HepG2 (cell line): ENCODE results near the gene MOB4. TPM values are rescaled to one million over a fixed set of nuclear protein-coding genes. Genes with fewer than 3 reads are reported as not detected.
"Not testable (repeated sequence)": the region's sequence is repeated elsewhere in the genome, so short reads cannot be mapped to it uniquely, and the experiment has no call there.

Source experiments
- ATAC-seq: fragments of 200-7000 bp; cut with Tn5 transposase; 3 replicates; pipeline ENCODE4 v1.9.1; 2020; ENCODE audit warnings: mild to moderate bottlenecking, moderate library complexity
- BruUV-seq: library from RNA; stranded (reverse); fragments of 400-500 nt; replicated peaks from 2 replicates; lab custom pipeline; 2021; lab: Mats Ljungman, UMichigan
- CTCF ChIA-PET: fragments of 300-600 bp; formaldehyde crosslinking; extraction: SDS; loops from one replicate; lab custom pipeline; 2021; ENCODE audit warnings: low total read pairs, inconsistent platforms, low intra/inter-chr PET ratio; lab: Yijun Ruan, JAX
- POLR2A ChIA-PET: fragments of 350-600 bp; sonication (Branson Sonifier 250); formaldehyde crosslinking; loops from one replicate; lab custom pipeline; 2020; ENCODE audit warnings: antibody characterized with exemption, inconsistent platforms; lab: Yijun Ruan, JAX
- DNase-seq: peaks from one replicate; pipeline ENCODE4 v3.0.0-alpha.2; 2015; ENCODE audit warnings: low spot score
- FAIRE-seq: peaks from 3 replicates; lab custom pipeline; 2011; peaks lifted over from hg19 to GRCh38; lab: Jason Lieb, UNC
- H2AFZ ChIP-seq: one replicate; pipeline ENCODE4 v1.6.1; 2011; ENCODE audit warnings: low read length, inconsistent platforms
- H3K27ac ChIP-seq: fragments of 300-600 bp; 3 replicates; pipeline ENCODE4 v1.8.0; 2011; ENCODE audit warnings: mixed run types, mild to moderate bottlenecking, mixed read lengths, low read length, inconsistent platforms; ENCODE audit not compliant: insufficient read depth; ENCODE audit errors: extremely low read length
- H3K27me3 ChIP-seq, 2 experiments: fragments of 200-600 bp in 1 of 2; 2 replicates in 1 of 2; 3 replicates in 1 of 2; pipeline versions ENCODE4 v1.6.0 to v1.8.0; 2011; ENCODE audit warnings: low read length in 2 of 2, mild to moderate bottlenecking in 2 of 2, moderate library complexity in 2 of 2, inconsistent platforms in 1 of 2; ENCODE audit not compliant: insufficient read depth in 2 of 2, control insufficient read depth in 1 of 2
- H3K36me3 ChIP-seq, 2 experiments: fragments of 200-600 bp in 1 of 2; replicated peaks in 1 of 2; 2 replicates in 1 of 2; 3 replicates in 1 of 2; pipeline versions ENCODE4 v1.5.1 to v1.8.0; 2011; ENCODE audit warnings: low read length in 2 of 2, inconsistent platforms in 1 of 2; ENCODE audit not compliant: insufficient read depth in 2 of 2, control insufficient read depth in 1 of 2
- H3K4me1 ChIP-seq: 2 replicates; pipeline ENCODE4 v1.5.1; 2012; ENCODE audit warnings: low read length, inconsistent platforms; ENCODE audit not compliant: insufficient read depth
- H3K4me2 ChIP-seq: 2 replicates; pipeline ENCODE4 v1.6.0; 2011; ENCODE audit warnings: low read depth, low read length, inconsistent platforms
- H3K4me3 ChIP-seq, 3 experiments: fragments of 200-600 bp in 1 of 3; sonication (generic), shearing (Covaris generic) in 1 of 3; replicated peaks in 1 of 3; 2 replicates each; pipeline ENCODE4 v1.5.1; 2011 to 2016; ENCODE audit warnings: low read length in 3 of 3, inconsistent platforms in 2 of 3, low read depth in 2 of 3, mild to moderate bottlenecking in 2 of 3, control low read depth in 1 of 3, mixed read lengths in 1 of 3; ENCODE audit not compliant: insufficient read depth in 1 of 3
- H3K79me2 ChIP-seq: one replicate; pipeline ENCODE4 v1.6.1; 2011; ENCODE audit warnings: low read length, inconsistent platforms; ENCODE audit not compliant: insufficient read depth
- H3K9ac ChIP-seq: 2 replicates; pipeline ENCODE4 v1.6.0; 2011; ENCODE audit warnings: mild to moderate bottlenecking, low read depth, low read length, inconsistent platforms; ENCODE audit not compliant: insufficient read depth
- H3K9me3 ChIP-seq: 2 replicates; pipeline ENCODE4 v1.5.1; 2012; ENCODE audit warnings: mild to moderate bottlenecking, low read length
- H4K20me1 ChIP-seq: 2 replicates; pipeline ENCODE4 v1.6.0; 2011; ENCODE audit warnings: inconsistent platforms, mild to moderate bottlenecking, low read length, moderate library complexity; ENCODE audit not compliant: insufficient read depth
- DNMT1 ChIP-seq: sonication (generic); formaldehyde crosslinking; IDR thresholded peaks from 2 replicates; pipeline ENCODE4 v1.5.1; 2020; ENCODE audit warnings: mild to moderate bottlenecking, missing genetic modification reagents
- FOXJ3 ChIP-seq: sonication (generic); formaldehyde crosslinking; IDR thresholded peaks from 2 replicates; pipeline ENCODE4 v1.4.0; 2020; ENCODE audit warnings: missing genetic modification reagents, mild to moderate bottlenecking, borderline replicate concordance
- KDM2A ChIP-seq: sonication (generic); formaldehyde crosslinking; IDR thresholded peaks from 2 replicates; pipeline ENCODE4 v1.4.0; 2020; ENCODE audit warnings: low read depth, missing genetic modification reagents, borderline replicate concordance
- KDM3A ChIP-seq: IDR thresholded peaks from 2 replicates; pipeline ENCODE4 v1.6.1; 2018; ENCODE audit warnings: low read depth, missing compliant biosample characterization
- MTA3 ChIP-seq: sonication (generic); formaldehyde crosslinking; IDR thresholded peaks from 2 replicates; pipeline ENCODE4 v1.4.0; 2020; ENCODE audit warnings: missing genetic modification reagents
- PAF1 ChIP-seq: IDR thresholded peaks from 2 replicates; pipeline ENCODE4 v1.6.1; 2016; ENCODE audit warnings: missing genetic modification reagents, missing compliant biosample characterization
- RBFOX2 ChIP-seq: fragments of 200-400 bp; formaldehyde crosslinking; IDR thresholded peaks from 2 replicates; pipeline ENCODE4 v1.6.1; 2017; ENCODE audit warnings: low read depth, mild to moderate bottlenecking, low read length
- RBM22 ChIP-seq: fragments of 200-400 bp; formaldehyde crosslinking; optimal IDR thresholded peaks from 2 replicates; pipeline ENCODE3; 2017; ENCODE audit warnings: mild to moderate bottlenecking, low read length, moderate library complexity
- ZNF501 ChIP-seq: sonication (generic); formaldehyde crosslinking; IDR thresholded peaks from 2 replicates; pipeline ENCODE4 v1.5.1; 2020; ENCODE audit warnings: mild to moderate bottlenecking, moderate library complexity, missing genetic modification reagents
- WGBS: methylation state at CpG from one replicate; pipeline ENCODE4 v1.1.6; 2017; ENCODE audit warnings: low lambda C conversion rate; 5-methylcytosine and 5-hydroxymethylcytosine counted together
- in situ Hi-C: cut with HindIII; loops from 2 replicates; pipeline ENCODE4 v1.10.0; 2017; ENCODE audit warnings: low pct_unique_long_range_greater_than_20kb; ENCODE audit not compliant: extremely low pct_ligation_motif_present
- intact Hi-C: fragments of 100-400 bp; cut with micrococcal nuclease; formaldehyde crosslinking; loops from one replicate; pipeline ENCODE4 v1.10.0; 2022; ENCODE audit not compliant: unreplicated experiment
- polyA plus RNA-seq, 8 experiments: library from polyadenylated mRNA; depleted of rRNA in 3 of 8; stranded (reverse) in 7 of 8; unstranded in 1 of 8; fragments of >200 nt; fragmentation: Illumina TruSeq in 4 of 8; extraction: Trizol in 4 of 8; gene quantifications; 2 replicates each; pipeline versions ENCODE4 v1.2.1 to v1.2.3, GENCODE V29; 2011 to 2016; ENCODE audit warnings: low read depth in 4 of 8, missing spikeins in 1 of 8, mixed read lengths in 1 of 8; ENCODE audit not compliant: insufficient read depth in 1 of 8
- total RNA-seq, 5 experiments: library from RNA; depleted of rRNA; stranded (reverse); fragments of >200 nt; fragmentation: Illumina TruSeq; extraction: Trizol; gene quantifications; 2 replicates each; pipeline ENCODE4 v1.2.3, GENCODE V29; 2016; ENCODE audit warnings: low read depth in 1 of 5
- TF ChIP-seq, protein P1 (sequence below): IDR thresholded peaks from 2 replicates; pipeline ENCODE4 v1.6.1; 2016; ENCODE audit warnings: mild to moderate bottlenecking
- TF ChIP-seq, protein P2 (sequence below): sonication (generic); formaldehyde crosslinking; IDR thresholded peaks from 2 replicates; pipeline ENCODE4 v1.4.0; 2020; ENCODE audit warnings: missing genetic modification reagents, borderline replicate concordance

Gene MOB4
- total and polyA plus RNA-seq, 2 of the 13 experiments (the other 11 are each of a cell fraction or from before 2014, with no cell fraction given): 35.7 to 38.6 TPM

DNA sequence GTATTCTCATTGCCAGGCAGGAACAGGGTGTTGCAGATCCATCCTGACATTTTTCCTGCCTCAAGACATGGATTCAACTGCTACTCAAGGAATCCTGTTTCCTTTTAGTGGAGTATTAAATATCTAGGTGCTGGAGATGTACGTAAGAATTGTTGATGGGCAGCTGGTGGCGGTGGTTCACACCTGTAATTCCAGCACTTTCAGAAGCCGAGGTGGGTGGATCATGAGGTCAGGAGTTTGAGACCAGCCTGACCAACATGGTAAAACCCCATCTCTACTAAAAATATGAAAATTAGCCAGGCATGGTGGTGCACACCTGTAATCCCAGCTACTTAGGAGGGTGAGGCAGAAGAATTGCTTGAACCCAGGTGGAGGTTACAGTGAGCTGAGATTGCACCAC is 31.6 kb upstream of the MOB4 start:
- intact Hi-C loops, in situ Hi-C loops, FAIRE-seq, ATAC-seq, H3K4me3 ChIP-seq, H3K9ac ChIP-seq, H3K4me2 ChIP-seq, H2AFZ ChIP-seq, BruUV-seq, CTCF ChIA-PET, H3K27ac ChIP-seq, DNase-seq, H3K79me2 ChIP-seq, H4K20me1 ChIP-seq, H3K27me3 ChIP-seq: not testable (repeated sequence)
- POLR2A ChIA-PET: interaction anchor here (0.7 to 4.6 kb wide), 11 partner anchors 8 to 129 kb away, joined by 3 to 71 read pairs (median 5); partner anchors contain the start of genes COQ10B, HSPD1, HSPE1 and MOB4
- TF ChIP-seq KDM3A (CRISPR knock-in tag) (0 out of 2 replicates have a peak, but pooled peaks have one; percentile 34), PAF1 (CRISPR knock-in tag) (peak; percentile 81; the same call in 1 of the 2 replicates), RBFOX2 (0 out of 2 replicates have a peak, but pooled peaks have one; percentile 5)
- TF ChIP-seq, protein P1, sequence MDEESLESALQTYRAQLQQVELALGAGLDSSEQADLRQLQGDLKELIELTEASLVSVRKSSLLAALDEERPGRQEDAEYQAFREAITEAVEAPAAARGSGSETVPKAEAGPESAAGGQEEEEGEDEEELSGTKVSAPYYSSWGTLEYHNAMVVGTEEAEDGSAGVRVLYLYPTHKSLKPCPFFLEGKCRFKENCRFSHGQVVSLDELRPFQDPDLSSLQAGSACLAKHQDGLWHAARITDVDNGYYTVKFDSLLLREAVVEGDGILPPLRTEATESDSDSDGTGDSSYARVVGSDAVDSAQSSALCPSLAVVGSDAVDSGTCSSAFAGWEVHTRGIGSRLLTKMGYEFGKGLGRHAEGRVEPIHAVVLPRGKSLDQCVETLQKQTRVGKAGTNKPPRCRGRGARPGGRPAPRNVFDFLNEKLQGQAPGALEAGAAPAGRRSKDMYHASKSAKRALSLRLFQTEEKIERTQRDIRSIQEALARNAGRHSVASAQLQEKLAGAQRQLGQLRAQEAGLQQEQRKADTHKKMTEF (CRISPR knock-in tag): 0 out of 2 replicates have a peak, but pooled peaks have one; percentile 5
- peaks cover 8 to 24% of the 10 kb centered on the region in 2 experiments for H3K36me3 ChIP-seq
- peaks cover 47% of the 10 kb centered on the region for H3K4me1 ChIP-seq
- WGBS: 98% methylated on average over 3 of the region's 3 CpGs
- H3K9me3 ChIP-seq: peaks cover 13% of the 10 kb centered on the region

DNA sequence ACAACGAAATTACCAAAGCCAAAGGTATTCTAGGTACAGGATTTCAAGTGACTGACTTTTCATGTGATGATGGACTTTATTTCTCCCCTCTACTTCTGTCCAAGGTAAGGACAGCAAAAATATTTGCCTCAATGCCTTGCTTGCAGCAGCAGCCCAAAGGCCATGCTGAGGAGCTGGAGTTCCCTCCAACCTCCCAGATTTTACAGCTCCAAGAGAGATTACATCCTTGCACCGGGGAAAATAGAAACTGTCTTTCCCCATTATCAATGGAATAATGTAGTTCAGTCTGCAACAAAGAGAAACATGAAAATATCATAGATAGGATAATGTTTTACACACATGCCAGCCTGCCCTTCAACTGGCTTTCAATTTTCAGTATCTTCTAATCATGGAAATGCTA is 29.7 kb upstream of the MOB4 start:
- ATAC-seq (no peak), DNase-seq (no peak), FAIRE-seq (no peak)
- Histone ChIP-seq H3K4me2 (no peak overlapping the region), H3K9ac (no peak overlapping the region), H4K20me1 (peaks cover 9% of the 10 kb centered on the region), H3K4me3 (no peak overlapping the region), H3K9me3 (peaks cover 13% of the 10 kb centered on the region), H3K27ac (no peak overlapping the region), H2AFZ (no peak overlapping the region), H3K4me1 (peaks cover 38% of the 10 kb centered on the region), H3K36me3 (peaks cover 16 to 43% of the 10 kb centered on the region in 2 experiments), H3K79me2 (peaks cover 13% of the 10 kb centered on the region), H3K27me3 (no peaks in the 10 kb centered on the region)
- in situ Hi-C loops: loop anchor here (5.0 kb wide), 1 partner anchor 84 kb away; no protein-coding TSS in a partner anchor
- POLR2A ChIA-PET: interaction anchor here (1.0 to 4.6 kb wide), 3 partner anchors 13 to 51 kb away, joined by 4 to 71 read pairs (median 6); partner anchors contain the start of genes COQ10B, HSPD1, HSPE1 and SF3B1
- CTCF ChIA-PET: no interaction called here
- WGBS: 97% methylated on average over 2 of the region's 2 CpGs
- intact Hi-C loops: no loop called here
- no TSS peak for BruUV-seq
- 0 out of 2 replicates have a peak, but pooled peaks have one; percentile 15 for TF ChIP-seq FOXJ3 (CRISPR knock-in tag)
- TF ChIP-seq, protein P2, sequence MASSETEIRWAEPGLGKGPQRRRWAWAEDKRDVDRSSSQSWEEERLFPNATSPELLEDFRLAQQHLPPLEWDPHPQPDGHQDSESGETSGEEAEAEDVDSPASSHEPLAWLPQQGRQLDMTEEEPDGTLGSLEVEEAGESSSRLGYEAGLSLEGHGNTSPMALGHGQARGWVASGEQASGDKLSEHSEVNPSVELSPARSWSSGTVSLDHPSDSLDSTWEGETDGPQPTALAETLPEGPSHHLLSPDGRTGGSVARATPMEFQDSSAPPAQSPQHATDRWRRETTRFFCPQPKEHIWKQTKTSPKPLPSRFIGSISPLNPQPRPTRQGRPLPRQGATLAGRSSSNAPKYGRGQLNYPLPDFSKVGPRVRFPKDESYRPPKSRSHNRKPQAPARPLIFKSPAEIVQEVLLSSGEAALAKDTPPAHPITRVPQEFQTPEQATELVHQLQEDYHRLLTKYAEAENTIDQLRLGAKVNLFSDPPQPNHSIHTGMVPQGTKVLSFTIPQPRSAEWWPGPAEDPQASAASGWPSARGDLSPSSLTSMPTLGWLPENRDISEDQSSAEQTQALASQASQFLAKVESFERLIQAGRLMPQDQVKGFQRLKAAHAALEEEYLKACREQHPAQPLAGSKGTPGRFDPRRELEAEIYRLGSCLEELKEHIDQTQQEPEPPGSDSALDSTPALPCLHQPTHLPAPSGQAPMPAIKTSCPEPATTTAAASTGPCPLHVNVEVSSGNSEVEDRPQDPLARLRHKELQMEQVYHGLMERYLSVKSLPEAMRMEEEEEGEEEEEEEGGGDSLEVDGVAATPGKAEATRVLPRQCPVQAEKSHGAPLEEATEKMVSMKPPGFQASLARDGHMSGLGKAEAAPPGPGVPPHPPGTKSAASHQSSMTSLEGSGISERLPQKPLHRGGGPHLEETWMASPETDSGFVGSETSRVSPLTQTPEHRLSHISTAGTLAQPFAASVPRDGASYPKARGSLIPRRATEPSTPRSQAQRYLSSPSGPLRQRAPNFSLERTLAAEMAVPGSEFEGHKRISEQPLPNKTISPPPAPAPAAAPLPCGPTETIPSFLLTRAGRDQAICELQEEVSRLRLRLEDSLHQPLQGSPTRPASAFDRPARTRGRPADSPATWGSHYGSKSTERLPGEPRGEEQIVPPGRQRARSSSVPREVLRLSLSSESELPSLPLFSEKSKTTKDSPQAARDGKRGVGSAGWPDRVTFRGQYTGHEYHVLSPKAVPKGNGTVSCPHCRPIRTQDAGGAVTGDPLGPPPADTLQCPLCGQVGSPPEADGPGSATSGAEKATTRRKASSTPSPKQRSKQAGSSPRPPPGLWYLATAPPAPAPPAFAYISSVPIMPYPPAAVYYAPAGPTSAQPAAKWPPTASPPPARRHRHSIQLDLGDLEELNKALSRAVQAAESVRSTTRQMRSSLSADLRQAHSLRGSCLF (CRISPR knock-in tag): 0 out of 2 replicates have a peak, but pooled peaks have one; percentile 40
- TF ChIP-seq MTA3 (CRISPR knock-in tag): no peak
- TF ChIP-seq DNMT1 (CRISPR knock-in tag): no peak
- TF ChIP-seq ZNF501: no peak
- TF ChIP-seq RBM22: peak; percentile 93
- no peak for TF ChIP-seq KDM2A (CRISPR knock-in tag)
